22Rv1 (cell line): ENCODE measurements around the gene TIMM44.

Experiments
- ZFX ChIP-seq: fragments of 450-650 bp; IDR thresholded peaks from 2 replicates; pipeline ENCODE4 v1.6.1; 2017; ENCODE audit warnings: antibody characterized with exemption, borderline replicate concordance
- TF ChIP-seq, protein P1 (sequence below): fragments of 450-650 bp; IDR thresholded peaks from 2 replicates; pipeline ENCODE4 v1.5.1; 2017; ENCODE audit warnings: mild to moderate bottlenecking

GRCh38 chr19:7909471-7910067, 33.9 kb downstream of the TIMM44 start:
- TF ChIP-seq, protein P1, sequence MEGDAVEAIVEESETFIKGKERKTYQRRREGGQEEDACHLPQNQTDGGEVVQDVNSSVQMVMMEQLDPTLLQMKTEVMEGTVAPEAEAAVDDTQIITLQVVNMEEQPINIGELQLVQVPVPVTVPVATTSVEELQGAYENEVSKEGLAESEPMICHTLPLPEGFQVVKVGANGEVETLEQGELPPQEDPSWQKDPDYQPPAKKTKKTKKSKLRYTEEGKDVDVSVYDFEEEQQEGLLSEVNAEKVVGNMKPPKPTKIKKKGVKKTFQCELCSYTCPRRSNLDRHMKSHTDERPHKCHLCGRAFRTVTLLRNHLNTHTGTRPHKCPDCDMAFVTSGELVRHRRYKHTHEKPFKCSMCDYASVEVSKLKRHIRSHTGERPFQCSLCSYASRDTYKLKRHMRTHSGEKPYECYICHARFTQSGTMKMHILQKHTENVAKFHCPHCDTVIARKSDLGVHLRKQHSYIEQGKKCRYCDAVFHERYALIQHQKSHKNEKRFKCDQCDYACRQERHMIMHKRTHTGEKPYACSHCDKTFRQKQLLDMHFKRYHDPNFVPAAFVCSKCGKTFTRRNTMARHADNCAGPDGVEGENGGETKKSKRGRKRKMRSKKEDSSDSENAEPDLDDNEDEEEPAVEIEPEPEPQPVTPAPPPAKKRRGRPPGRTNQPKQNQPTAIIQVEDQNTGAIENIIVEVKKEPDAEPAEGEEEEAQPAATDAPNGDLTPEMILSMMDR, result no peak
- TF ChIP-seq ZFX, result no peak
